Panc1 (cell line): Measurements from ENCODE around the gene PGAM2. TPM values are rescaled to one million over a fixed set of nuclear protein-coding genes. Genes with fewer than 3 reads are reported as not detected.

ENCODE experiments used
- ATAC-seq: fragments of 200-7000 bp; cut with Tn5 transposase; 2 replicates; pipeline ENCODE4 v1.9.1; 2020; ENCODE audit warnings: mild to moderate bottlenecking, moderate library complexity
- BruUV-seq: library from RNA; stranded (reverse); fragments of 400-500 nt; replicated peaks from 2 replicates; lab custom pipeline; 2021; lab: Mats Ljungman, UMichigan
- CTCF ChIA-PET: fragments of 300-600 bp; sonication (Branson Sonifier 250); formaldehyde crosslinking; loops from one replicate; lab custom pipeline; 2022; ENCODE audit warnings: antibody characterized with exemption; lab: Charles Lee
- POLR2A ChIA-PET: fragments of 300-600 bp; sonication (Branson Sonifier 250); formaldehyde crosslinking; loops from one replicate; lab custom pipeline; 2022; ENCODE audit warnings: antibody characterized with exemption; lab: Charles Lee
- DNase-seq: peaks from one replicate; pipeline ENCODE4 v3.0.0-alpha.2; 2010; ENCODE audit warnings: low read depth, low spot score
- H3K27ac ChIP-seq: 2 replicates; pipeline ENCODE4 v1.5.1; 2011; ENCODE audit warnings: mild to moderate bottlenecking, low read length, inconsistent platforms
- H3K27me3 ChIP-seq: fragments of 200-500 bp; sonication (Bioruptor generic); 2 replicates; pipeline ENCODE4 v1.6.0; 2014; ENCODE audit warnings: low read length, inconsistent platforms; ENCODE audit not compliant: control insufficient read depth, insufficient read depth
- H3K36me3 ChIP-seq: fragments of 200-500 bp; sonication (Bioruptor generic); 2 replicates; pipeline ENCODE4 v1.5.1; 2014; ENCODE audit warnings: inconsistent platforms, mild to moderate bottlenecking, low read length, moderate library complexity; ENCODE audit not compliant: control insufficient read depth, insufficient read depth
- H3K4me1 ChIP-seq: 2 replicates; pipeline ENCODE4 v1.5.1; 2011; ENCODE audit warnings: inconsistent platforms, mild to moderate bottlenecking, low read length, moderate library complexity; ENCODE audit not compliant: control insufficient read depth, insufficient read depth
- H3K4me3 ChIP-seq, 2 experiments: 2 replicates each; pipeline ENCODE4 v1.5.1; 2011 to 2012; ENCODE audit warnings: low read depth in 2 of 2, low read length in 2 of 2, mild to moderate bottlenecking in 2 of 2, inconsistent platforms in 1 of 2, moderate library complexity in 1 of 2
- H3K9me3 ChIP-seq: fragments of 200-500 bp; sonication (Bioruptor generic); 2 replicates; pipeline ENCODE4 v1.5.1; 2014; ENCODE audit warnings: low read depth, mild to moderate bottlenecking, inconsistent platforms, low read length, moderate library complexity; ENCODE audit not compliant: control insufficient read depth, insufficient read depth
- CTCF ChIP-seq: fragments of 450-650 bp; IDR thresholded peaks from 2 replicates; pipeline ENCODE4 v1.5.1; 2017; ENCODE audit warnings: mild to moderate bottlenecking
- POLR2AphosphoS5 ChIP-seq: IDR thresholded peaks from 2 replicates; pipeline ENCODE4 v1.6.1; 2012; ENCODE audit warnings: mild to moderate bottlenecking, low read depth, low read length, moderate library complexity
- REST ChIP-seq, 2 experiments: IDR thresholded peaks; 2 replicates each; pipeline ENCODE4 v1.6.1; 2011 to 2012; ENCODE audit warnings: low read depth in 2 of 2, control low read depth in 1 of 2, low read length in 1 of 2, mild to moderate bottlenecking in 1 of 2, moderate library complexity in 1 of 2; ENCODE audit not compliant: insufficient read depth in 1 of 2
- SIN3A ChIP-seq: IDR thresholded peaks from 2 replicates; pipeline ENCODE4 v1.6.1; 2012; ENCODE audit warnings: low read depth, mild to moderate bottlenecking, low read length, moderate library complexity, borderline replicate concordance; ENCODE audit not compliant: insufficient read depth
- TCF7L2 ChIP-seq: IDR thresholded peaks from 2 replicates; pipeline ENCODE4 v1.6.1; 2011; ENCODE audit warnings: mild to moderate bottlenecking, low read depth, low read length, inconsistent platforms
- in situ Hi-C: cut with HindIII; loops from 2 replicates; pipeline ENCODE4 v1.10.0; 2016; ENCODE audit warnings: low sequenced_read_pairs, low pct_unique_long_range_greater_than_20kb
- intact Hi-C: fragments of 100-400 bp; cut with micrococcal nuclease; formaldehyde crosslinking; loops from one replicate; pipeline ENCODE4 v1.10.0; 2022; ENCODE audit not compliant: unreplicated experiment
- total RNA-seq: library from RNA; stranded (reverse); gene quantifications from one replicate; pipeline ENCODE4 v1.2.1, GENCODE V29; 2021; ENCODE audit not compliant: unreplicated experiment

Gene PGAM2
- total RNA-seq, 1 experiment from 2014 or later: 1.3 TPM

GRCh38 chr7:44085546-44085945 is 20.2 kb upstream of the PGAM2 start:
- POLR2A ChIA-PET: no interaction called here

GRCh38 chr7:44084701-44085100 is 19.3 kb upstream of the PGAM2 start:
- Histone ChIP-seq H3K36me3 (no peaks in the 10 kb centered on the region), H3K9me3 (no peaks in the 10 kb centered on the region), H3K27me3 (no peaks in the 10 kb centered on the region), H3K27ac (no peak overlapping the region), H3K4me3 (no peak overlapping the region), H3K4me1 (peaks cover 10% of the 10 kb centered on the region; the same call in 1 of the 2 replicates)
- POLR2A ChIA-PET: no interaction called here
- CTCF ChIA-PET: interaction anchor here (0.6 kb wide), 1 partner anchor 40 kb away, joined by 3 read pairs; no protein-coding TSS in a partner anchor
- no peak for DNase-seq
- no TSS peak for BruUV-seq
- no peak for TF ChIP-seq CTCF
- no peak for TF ChIP-seq POLR2AphosphoS5
- TF ChIP-seq SIN3A: no peak
- no peak for TF ChIP-seq TCF7L2
- in situ Hi-C loops (no loop called here), intact Hi-C loops (no loop called here)
- no peak for ATAC-seq

More at GRCh38 chr7:44085546-44085945, 20.2 kb upstream of the PGAM2 start:
- H3K4me3 ChIP-seq: no peak overlapping the region
- no peak for ATAC-seq
- no peaks in the 10 kb centered on the region for H3K36me3 ChIP-seq
- DNase-seq: no peak
- no TSS peak for BruUV-seq
- CTCF ChIA-PET: no interaction called here
- TF ChIP-seq CTCF: no peak
- no peak for TF ChIP-seq POLR2AphosphoS5
- no peak for TF ChIP-seq REST (IDR thresholded peaks at IDR 0.05; ENCODE audit: insufficient read depth in 1 of 2, low read depth in 2 of 2, low read length in 1 of 2)
- TF ChIP-seq TCF7L2: no peak
- TF ChIP-seq SIN3A: no peak
- H3K4me1 ChIP-seq: peaks cover 10% of the 10 kb centered on the region; the same call in 1 of the 2 replicates
- H3K9me3 ChIP-seq: no peaks in the 10 kb centered on the region
- H3K27ac ChIP-seq: no peak overlapping the region
- no peaks in the 10 kb centered on the region for H3K27me3 ChIP-seq
- intact Hi-C loops: no loop called here
- in situ Hi-C loops: no loop called here
